GM15510 (cell line): Measurements from ENCODE around the gene CNTNAP5.

Experiments
- POLR2A ChIP-seq: IDR thresholded peaks from 3 replicates; pipeline ENCODE4 v1.6.1; 2011; ENCODE audit warnings: borderline replicate concordance; ENCODE audit not compliant: insufficient read length; ENCODE audit errors: extremely low read depth

The CNTNAP5 gene

GRCh38 chr2:124822516-124822915 lies 797.4 kb downstream of the CNTNAP5 start:
- no peak for TF ChIP-seq POLR2A

DNA sequence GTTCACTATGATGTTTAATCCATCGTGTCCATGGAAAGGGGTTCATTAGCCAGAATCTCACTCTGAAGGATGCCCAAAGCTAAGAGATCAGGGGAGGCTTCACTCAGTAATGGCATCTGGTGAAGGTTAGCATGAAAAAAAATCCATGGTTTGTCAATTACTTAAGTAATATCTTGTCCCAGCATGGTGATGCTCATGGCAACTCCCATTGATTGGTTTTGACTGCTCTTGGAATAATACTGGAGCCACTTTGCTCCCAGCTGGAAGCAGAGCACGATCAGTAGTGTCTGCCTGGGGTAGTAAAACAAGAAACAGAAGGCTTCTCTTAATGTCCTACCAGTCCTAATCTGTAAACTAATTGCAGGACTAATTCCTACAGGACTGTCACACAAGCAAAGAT lies 799.4 kb downstream of the CNTNAP5 start:
- TF ChIP-seq POLR2A = no peak

- TF ChIP-seq POLR2A = no peak
Measured at GRCh38 chr2:124832521-124832920, 807.4 kb downstream of the CNTNAP5 start.

DNA sequence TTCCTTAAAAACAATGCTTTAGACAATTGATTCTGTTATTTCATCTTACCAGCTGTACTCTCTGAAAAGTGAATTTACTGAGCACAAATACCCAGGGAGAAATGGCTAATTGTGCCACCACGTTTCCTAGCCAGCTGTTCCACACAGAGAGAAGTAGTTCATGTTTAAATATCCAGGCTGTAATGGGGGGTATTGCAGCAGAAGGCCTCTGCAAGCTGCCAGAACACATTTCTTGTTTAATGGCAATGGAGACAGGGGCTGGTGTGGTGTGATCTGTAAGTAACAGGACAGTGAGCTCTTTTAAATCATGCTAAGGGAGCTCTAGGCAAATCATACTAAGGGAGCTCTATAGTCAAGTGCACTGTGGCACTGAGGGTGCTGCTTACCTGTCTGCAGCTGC lies 809.2 kb downstream of the CNTNAP5 start:
- no peak for TF ChIP-seq POLR2A

DNA sequence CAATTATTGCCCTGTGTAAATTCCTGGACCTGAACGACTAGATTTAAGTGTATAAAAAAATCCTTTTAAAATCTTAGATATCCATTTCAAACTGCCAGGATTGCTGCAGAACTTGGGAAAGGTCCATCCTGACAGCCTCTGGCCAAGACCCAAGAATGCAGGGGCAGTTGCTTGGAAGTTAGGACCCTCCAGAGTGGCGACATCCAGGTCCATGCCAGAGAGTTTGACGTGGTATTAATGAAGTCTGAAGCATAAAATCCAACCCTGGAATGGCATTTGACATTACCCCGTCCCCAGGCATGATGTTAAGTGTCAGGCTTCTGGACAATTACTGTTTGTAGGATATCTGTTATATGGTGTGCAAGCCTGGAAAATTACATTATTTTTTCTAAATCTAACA lies 810.2 kb downstream of the CNTNAP5 start:
- no peak for TF ChIP-seq POLR2A

DNA sequence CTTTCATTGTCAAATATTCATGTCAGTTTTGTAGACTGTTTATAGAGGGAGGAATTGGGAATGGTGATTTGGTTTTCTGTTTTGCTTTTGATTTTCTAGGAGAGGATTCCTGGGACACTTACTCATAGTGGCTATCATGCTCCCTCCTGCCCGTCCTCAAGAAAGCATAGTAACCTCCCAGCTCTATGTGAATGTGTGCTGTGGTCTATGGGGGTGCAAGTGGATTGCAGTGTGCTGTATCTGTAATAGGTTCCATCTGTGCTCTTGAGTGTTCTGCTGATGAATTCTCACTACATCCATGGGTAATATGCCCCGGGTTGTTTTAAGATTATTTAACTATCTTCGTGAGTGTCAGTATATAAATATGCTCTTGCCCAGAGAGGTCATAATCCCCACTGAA lies 811.3 kb downstream of the CNTNAP5 start:
- TF ChIP-seq POLR2A = no peak

GRCh38 chr2:124837496-124837895 lies 812.4 kb downstream of the CNTNAP5 start:
- TF ChIP-seq POLR2A = no peak

- TF ChIP-seq POLR2A = no peak
Measured at GRCh38 chr2:124838406-124838805, 813.3 kb downstream of the CNTNAP5 start.

GRCh38 chr2:124867247-124867646 lies 842.2 kb downstream of the CNTNAP5 start:
- no peak for TF ChIP-seq POLR2A

- TF ChIP-seq POLR2A = no peak
Measured at GRCh38 chr2:124874219-124874618, 849.1 kb downstream of the CNTNAP5 start.

DNA sequence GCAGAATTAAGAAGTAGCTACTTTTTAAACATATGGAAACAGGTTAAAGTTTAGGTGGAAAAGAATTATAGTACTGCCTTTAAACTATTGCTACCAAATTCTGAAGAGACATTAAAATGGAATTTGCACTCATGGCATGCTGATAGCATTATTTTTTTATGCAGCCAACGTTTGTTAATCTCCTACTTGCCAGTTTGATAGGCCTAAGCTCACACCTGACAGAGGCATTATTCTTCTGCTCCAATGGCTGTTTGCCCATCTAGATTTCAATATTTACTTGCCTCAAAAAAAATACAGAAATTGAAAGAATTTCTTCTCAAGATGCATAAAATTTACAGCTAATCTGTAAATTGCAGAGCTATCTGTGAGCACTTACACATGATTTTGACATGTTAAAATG lies 849.6 kb downstream of the CNTNAP5 start:
- TF ChIP-seq POLR2A = no peak

DNA sequence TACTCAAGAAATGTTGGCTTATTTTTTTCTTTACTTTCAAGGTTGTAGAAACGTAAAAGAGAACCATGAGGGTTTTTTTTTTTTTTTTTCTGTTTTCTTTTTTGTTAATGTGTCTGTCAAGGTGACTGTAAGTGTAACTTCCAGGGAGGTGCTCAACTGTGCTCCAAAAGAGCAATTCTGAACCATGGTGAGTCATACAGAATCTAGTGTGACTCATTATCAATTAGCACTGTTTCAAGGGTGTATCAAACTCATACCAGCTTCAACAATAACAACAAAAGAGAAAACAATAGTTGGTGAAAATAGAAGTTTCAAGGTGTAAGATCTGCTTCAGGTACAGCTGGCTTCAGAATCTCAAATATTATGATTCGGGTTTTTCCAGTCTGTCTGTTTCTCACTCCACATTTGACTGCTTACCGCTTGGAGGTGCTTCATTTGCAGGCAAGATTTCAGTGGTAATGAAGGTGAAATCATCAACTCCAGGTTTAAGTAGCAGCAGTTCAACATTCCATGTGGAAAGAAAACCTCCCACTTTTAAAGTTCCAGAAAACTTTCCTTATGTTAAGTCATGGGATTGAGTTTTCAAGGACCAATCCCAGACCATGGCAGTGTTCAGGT lies 850.6 kb downstream of the CNTNAP5 start:
- TF ChIP-seq POLR2A = no peak

- TF ChIP-seq POLR2A = no peak
Measured at GRCh38 chr2:124877141-124877577, 852.1 kb downstream of the CNTNAP5 start.

- no peak for TF ChIP-seq POLR2A
Measured at GRCh38 chr2:124879640-124880039, 854.6 kb downstream of the CNTNAP5 start.

GRCh38 chr2:124880995-124881394 lies 855.9 kb downstream of the CNTNAP5 start:
- TF ChIP-seq POLR2A = no peak

DNA sequence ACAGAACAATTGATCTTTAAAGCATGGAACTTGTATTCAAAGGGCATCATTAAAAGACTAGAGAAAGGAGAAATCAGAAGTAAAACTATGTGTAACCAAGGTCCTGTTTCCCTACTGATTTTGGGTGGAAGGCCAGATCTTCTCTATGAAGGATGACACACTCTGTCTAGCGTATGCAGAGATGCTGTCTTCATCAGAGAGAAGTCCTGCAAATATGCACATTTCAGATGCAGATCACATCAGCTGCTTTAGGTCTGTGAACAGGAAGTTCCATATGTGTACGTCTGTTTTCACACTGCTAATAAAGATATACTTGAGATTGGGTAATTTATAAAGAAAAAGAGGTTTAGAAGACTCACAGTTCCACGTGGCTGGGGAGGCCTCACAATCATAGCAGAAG lies 857.3 kb downstream of the CNTNAP5 start:
- no peak for TF ChIP-seq POLR2A

- no peak for TF ChIP-seq POLR2A
Measured at GRCh38 chr2:124883595-124883994, 858.5 kb downstream of the CNTNAP5 start.

GRCh38 chr2:124884315-124884714 lies 859.2 kb downstream of the CNTNAP5 start:
- TF ChIP-seq POLR2A = no peak

DNA sequence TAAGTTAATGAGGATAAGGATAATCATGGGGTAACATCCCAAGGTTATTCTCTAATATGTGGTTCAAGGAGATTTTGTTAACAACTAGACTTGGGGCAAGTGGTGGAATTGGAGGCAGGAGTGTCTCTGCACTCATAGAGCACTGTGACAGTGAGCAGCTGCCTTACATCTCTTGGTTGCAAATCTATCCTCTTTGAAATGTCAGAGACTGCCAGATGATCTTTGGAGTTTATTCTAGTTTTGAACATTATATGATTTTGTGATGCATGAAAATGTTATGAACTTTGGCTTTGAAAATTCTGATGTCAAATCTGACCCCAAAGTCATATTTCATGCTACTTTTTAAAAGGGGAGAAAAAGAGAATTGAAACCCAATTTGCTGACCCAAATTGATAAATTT lies 861.1 kb downstream of the CNTNAP5 start:
- no peak for TF ChIP-seq POLR2A
